H1 (cell line): ENCODE data around the gene FIGNL2. TPM values are rescaled to one million over a fixed set of nuclear protein-coding genes. Genes with fewer than 3 reads are reported as not detected.

ENCODE experiments used
- CBX5 ChIP-seq: fragments of 300-800, 300-1000 bp; sonication (generic); IDR thresholded peaks from 2 replicates; pipeline ENCODE4 v1.7.1; 2016; ENCODE audit warnings: antibody characterized with exemption, low read length, low read depth
- CHD2 ChIP-seq: IDR thresholded peaks from 2 replicates; pipeline ENCODE4 v1.6.1; 2012; ENCODE audit warnings: low read length, improper control_type of control experiment
- CREB1 ChIP-seq: IDR thresholded peaks from 2 replicates; pipeline ENCODE4 v1.6.1; 2012; ENCODE audit warnings: inconsistent platforms
- KDM1A ChIP-seq: fragments of 200-600, 300-600 bp; sonication (generic); IDR thresholded peaks from 2 replicates; pipeline ENCODE4 v1.7.1; 2016; ENCODE audit warnings: mild to moderate bottlenecking, low read length, borderline replicate concordance
- POU5F1 ChIP-seq: IDR thresholded peaks from 2 replicates; pipeline ENCODE4 v1.6.1; 2011; ENCODE audit warnings: low read depth, mild to moderate bottlenecking, low read length, moderate library complexity
- RBBP5 ChIP-seq: IDR thresholded peaks from 2 replicates; pipeline ENCODE4 v1.7.1; 2012; ENCODE audit warnings: low read depth, mild to moderate bottlenecking, inconsistent platforms, low read length, moderate library complexity, borderline replicate concordance
- polyA plus RNA-seq, 7 experiments: library from polyadenylated mRNA; depleted of rRNA in 3 of 7; stranded (reverse) in 5 of 7; unstranded in 2 of 7; fragments of >200 nt in 5 of 7; fragments of 200-250 nt in 2 of 7; gene quantifications; 1 replicate in 5 of 7; 2 replicates in 1 of 7; 4 replicates in 1 of 7; pipeline versions ENCODE4 v1.2.1 to v1.2.3, GENCODE V29; 2011 to 2013; ENCODE audit warnings: missing spikeins in 2 of 7, mixed read lengths in 2 of 7
- total RNA-seq: library from RNA; stranded (reverse); fragmentation: NEBNext Ultra II Directional; extraction: Animal tissue kit (Norgen Biotek cat#: 25700); gene quantifications from 2 replicates; pipeline ENCODE4 v1.2.1, GENCODE V29; 2021
- TF ChIP-seq, protein P1 (sequence below): fragments of 300-600 bp; sonication (generic); IDR thresholded peaks from 2 replicates; pipeline ENCODE4 v1.7.1; 2012; ENCODE audit warnings: low read length, moderate library complexity, mild to moderate bottlenecking, inconsistent platforms; ENCODE audit not compliant: insufficient replicate concordance
- TF ChIP-seq, protein P2 (sequence below), 3 experiments: IDR thresholded peaks; 1 replicate in 2 of 3; 2 replicates in 1 of 3; pipeline versions ENCODE4 v1.5.1 to v1.6.1; 2011; ENCODE audit warnings: low read length in 3 of 3, mild to moderate bottlenecking in 3 of 3, inconsistent platforms in 2 of 3, low read depth in 1 of 3, moderate library complexity in 1 of 3; ENCODE audit not compliant: insufficient read depth in 1 of 3; ENCODE audit errors: control extremely low read depth in 1 of 3

FIGNL2 gene
- total and polyA plus RNA-seq, 2 of the 8 experiments (the other 6 are each of a cell fraction or from before 2014, with no cell fraction given): 6.5 to 7.1 TPM

DNA sequence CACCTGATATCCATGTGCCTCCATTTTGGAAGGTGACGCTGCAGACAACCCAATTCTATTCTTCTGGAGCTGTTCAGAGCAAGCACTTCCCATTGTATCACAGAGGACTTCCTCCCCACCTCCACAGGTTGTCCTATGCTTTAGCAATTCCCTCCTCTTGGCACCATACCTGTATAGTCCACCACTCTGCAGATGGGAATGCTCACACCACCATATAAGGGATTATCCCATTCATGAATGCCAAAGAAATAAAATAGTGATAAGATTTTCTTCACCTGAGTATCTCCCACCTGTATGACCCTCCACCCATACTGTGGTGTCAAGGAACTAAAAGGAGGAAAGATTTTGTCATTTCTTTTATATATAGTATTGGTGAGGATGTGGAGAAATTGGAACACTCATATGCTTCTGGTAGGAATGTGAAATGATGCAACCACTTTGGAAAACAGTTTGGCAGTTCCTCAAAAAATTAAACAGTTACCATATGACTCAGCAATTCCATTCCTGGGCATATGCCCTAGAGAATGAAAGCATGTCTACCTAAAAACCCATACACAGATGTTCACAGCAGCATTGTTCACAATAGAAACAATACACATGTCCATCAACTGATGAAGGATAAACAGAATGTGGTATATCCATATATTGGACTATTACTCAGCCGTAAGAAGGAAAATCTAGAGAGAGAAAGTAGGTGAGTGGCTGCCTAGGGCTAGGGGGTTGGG, 75.2 kb downstream of the FIGNL2 start (continued):
- TF ChIP-seq, protein P1, sequence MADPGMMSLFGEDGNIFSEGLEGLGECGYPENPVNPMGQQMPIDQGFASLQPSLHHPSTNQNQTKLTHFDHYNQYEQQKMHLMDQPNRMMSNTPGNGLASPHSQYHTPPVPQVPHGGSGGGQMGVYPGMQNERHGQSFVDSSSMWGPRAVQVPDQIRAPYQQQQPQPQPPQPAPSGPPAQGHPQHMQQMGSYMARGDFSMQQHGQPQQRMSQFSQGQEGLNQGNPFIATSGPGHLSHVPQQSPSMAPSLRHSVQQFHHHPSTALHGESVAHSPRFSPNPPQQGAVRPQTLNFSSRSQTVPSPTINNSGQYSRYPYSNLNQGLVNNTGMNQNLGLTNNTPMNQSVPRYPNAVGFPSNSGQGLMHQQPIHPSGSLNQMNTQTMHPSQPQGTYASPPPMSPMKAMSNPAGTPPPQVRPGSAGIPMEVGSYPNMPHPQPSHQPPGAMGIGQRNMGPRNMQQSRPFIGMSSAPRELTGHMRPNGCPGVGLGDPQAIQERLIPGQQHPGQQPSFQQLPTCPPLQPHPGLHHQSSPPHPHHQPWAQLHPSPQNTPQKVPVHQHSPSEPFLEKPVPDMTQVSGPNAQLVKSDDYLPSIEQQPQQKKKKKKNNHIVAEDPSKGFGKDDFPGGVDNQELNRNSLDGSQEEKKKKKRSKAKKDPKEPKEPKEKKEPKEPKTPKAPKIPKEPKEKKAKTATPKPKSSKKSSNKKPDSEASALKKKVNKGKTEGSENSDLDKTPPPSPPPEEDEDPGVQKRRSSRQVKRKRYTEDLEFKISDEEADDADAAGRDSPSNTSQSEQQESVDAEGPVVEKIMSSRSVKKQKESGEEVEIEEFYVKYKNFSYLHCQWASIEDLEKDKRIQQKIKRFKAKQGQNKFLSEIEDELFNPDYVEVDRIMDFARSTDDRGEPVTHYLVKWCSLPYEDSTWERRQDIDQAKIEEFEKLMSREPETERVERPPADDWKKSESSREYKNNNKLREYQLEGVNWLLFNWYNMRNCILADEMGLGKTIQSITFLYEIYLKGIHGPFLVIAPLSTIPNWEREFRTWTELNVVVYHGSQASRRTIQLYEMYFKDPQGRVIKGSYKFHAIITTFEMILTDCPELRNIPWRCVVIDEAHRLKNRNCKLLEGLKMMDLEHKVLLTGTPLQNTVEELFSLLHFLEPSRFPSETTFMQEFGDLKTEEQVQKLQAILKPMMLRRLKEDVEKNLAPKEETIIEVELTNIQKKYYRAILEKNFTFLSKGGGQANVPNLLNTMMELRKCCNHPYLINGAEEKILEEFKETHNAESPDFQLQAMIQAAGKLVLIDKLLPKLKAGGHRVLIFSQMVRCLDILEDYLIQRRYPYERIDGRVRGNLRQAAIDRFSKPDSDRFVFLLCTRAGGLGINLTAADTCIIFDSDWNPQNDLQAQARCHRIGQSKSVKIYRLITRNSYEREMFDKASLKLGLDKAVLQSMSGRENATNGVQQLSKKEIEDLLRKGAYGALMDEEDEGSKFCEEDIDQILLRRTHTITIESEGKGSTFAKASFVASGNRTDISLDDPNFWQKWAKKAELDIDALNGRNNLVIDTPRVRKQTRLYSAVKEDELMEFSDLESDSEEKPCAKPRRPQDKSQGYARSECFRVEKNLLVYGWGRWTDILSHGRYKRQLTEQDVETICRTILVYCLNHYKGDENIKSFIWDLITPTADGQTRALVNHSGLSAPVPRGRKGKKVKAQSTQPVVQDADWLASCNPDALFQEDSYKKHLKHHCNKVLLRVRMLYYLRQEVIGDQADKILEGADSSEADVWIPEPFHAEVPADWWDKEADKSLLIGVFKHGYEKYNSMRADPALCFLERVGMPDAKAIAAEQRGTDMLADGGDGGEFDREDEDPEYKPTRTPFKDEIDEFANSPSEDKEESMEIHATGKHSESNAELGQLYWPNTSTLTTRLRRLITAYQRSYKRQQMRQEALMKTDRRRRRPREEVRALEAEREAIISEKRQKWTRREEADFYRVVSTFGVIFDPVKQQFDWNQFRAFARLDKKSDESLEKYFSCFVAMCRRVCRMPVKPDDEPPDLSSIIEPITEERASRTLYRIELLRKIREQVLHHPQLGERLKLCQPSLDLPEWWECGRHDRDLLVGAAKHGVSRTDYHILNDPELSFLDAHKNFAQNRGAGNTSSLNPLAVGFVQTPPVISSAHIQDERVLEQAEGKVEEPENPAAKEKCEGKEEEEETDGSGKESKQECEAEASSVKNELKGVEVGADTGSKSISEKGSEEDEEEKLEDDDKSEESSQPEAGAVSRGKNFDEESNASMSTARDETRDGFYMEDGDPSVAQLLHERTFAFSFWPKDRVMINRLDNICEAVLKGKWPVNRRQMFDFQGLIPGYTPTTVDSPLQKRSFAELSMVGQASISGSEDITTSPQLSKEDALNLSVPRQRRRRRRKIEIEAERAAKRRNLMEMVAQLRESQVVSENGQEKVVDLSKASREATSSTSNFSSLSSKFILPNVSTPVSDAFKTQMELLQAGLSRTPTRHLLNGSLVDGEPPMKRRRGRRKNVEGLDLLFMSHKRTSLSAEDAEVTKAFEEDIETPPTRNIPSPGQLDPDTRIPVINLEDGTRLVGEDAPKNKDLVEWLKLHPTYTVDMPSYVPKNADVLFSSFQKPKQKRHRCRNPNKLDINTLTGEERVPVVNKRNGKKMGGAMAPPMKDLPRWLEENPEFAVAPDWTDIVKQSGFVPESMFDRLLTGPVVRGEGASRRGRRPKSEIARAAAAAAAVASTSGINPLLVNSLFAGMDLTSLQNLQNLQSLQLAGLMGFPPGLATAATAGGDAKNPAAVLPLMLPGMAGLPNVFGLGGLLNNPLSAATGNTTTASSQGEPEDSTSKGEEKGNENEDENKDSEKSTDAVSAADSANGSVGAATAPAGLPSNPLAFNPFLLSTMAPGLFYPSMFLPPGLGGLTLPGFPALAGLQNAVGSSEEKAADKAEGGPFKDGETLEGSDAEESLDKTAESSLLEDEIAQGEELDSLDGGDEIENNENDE: no peak
- TF ChIP-seq CHD2 (no peak), RBBP5 (no peak), CREB1 (no peak), KDM1A (no peak), POU5F1 (no peak), CBX5 (no peak)
- TF ChIP-seq, protein P2, sequence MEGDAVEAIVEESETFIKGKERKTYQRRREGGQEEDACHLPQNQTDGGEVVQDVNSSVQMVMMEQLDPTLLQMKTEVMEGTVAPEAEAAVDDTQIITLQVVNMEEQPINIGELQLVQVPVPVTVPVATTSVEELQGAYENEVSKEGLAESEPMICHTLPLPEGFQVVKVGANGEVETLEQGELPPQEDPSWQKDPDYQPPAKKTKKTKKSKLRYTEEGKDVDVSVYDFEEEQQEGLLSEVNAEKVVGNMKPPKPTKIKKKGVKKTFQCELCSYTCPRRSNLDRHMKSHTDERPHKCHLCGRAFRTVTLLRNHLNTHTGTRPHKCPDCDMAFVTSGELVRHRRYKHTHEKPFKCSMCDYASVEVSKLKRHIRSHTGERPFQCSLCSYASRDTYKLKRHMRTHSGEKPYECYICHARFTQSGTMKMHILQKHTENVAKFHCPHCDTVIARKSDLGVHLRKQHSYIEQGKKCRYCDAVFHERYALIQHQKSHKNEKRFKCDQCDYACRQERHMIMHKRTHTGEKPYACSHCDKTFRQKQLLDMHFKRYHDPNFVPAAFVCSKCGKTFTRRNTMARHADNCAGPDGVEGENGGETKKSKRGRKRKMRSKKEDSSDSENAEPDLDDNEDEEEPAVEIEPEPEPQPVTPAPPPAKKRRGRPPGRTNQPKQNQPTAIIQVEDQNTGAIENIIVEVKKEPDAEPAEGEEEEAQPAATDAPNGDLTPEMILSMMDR (IDR thresholded peaks at IDR 0.05; ENCODE audit: control extremely low read depth in 1 of 3, insufficient read depth in 1 of 3, low read depth in 1 of 3, low read length in 3 of 3): no peak
